Germinal center (tissue), 1 donor: ENCODE data around the gene CENPO.
"Not testable (repeated sequence)": the region's sequence is repeated elsewhere in the genome, so short reads cannot be mapped to it uniquely, and the experiment has no call there.

Source experiments
- DNase-seq: peaks from one replicate; pipeline ENCODE4 v3.0.0; 2012; ENCODE audit warnings: mixed read lengths, low spot score

Gene CENPO

GRCh38 chr2:24824966-24825882 lies 32.0 kb downstream of the CENPO start:
- DNase-seq, result peak; percentile 51

- no peak for DNase-seq
These were observed 32.9 kb downstream of the CENPO start for GRCh38 chr2:24825883-24826772.

GRCh38 chr2:24826773-24827145 lies 33.5 kb downstream of the CENPO start:
- DNase-seq, result no peak

GRCh38 chr2:24827321-24828237 lies 34.4 kb downstream of the CENPO start:
- peak; percentile 86 for DNase-seq

- no peak for DNase-seq
These were observed 35.2 kb downstream of the CENPO start for GRCh38 chr2:24828238-24828996.

- no peak for DNase-seq
These were observed 37.1 kb downstream of the CENPO start for GRCh38 chr2:24830351-24830750.

GRCh38 chr2:24830786-24831185 lies 37.6 kb downstream of the CENPO start:
- no peak for DNase-seq

GRCh38 chr2:24831221-24832072 lies 38.2 kb downstream of the CENPO start:
- no peak for DNase-seq

- no peak for DNase-seq
These were observed 38.8 kb downstream of the CENPO start for GRCh38 chr2:24832073-24832461.

- DNase-seq, result no peak
These were observed 39.3 kb downstream of the CENPO start for GRCh38 chr2:24832521-24832920.

- no peak for DNase-seq
These were observed 39.9 kb downstream of the CENPO start for GRCh38 chr2:24832931-24833701.

GRCh38 chr2:24833821-24834732 lies 40.9 kb downstream of the CENPO start:
- no peak for DNase-seq

GRCh38 chr2:24834733-24835395 lies 41.6 kb downstream of the CENPO start:
- DNase-seq, result no peak

- not testable (repeated sequence) for DNase-seq
These were observed 42.2 kb downstream of the CENPO start for GRCh38 chr2:24835411-24835810.

GRCh38 chr2:24836206-24836605 lies 43.0 kb downstream of the CENPO start:
- no peak for DNase-seq

- no peak for DNase-seq
These were observed 43.5 kb downstream of the CENPO start for GRCh38 chr2:24836706-24837105.

- no peak for DNase-seq
These were observed 44.8 kb downstream of the CENPO start for GRCh38 chr2:24837996-24838513.
